Activated T-helper 1 cell treated with anti-CD3 and anti-CD28 coated beads, Interleukin-12 subunit alpha, Interleukin-12 subunit beta, Interleukin-2, Interleukin-4 antibody, amounts not matched to agents 30 ng/mL and 10 ng/mL and 1 ng/mL, durations not matched to agents 14 hours and 24 hours and 36 hours (primary cell): ENCODE data around the gene CCDC178. TPM values are rescaled to one million over a fixed set of nuclear protein-coding genes. Genes with fewer than 3 reads are reported as not detected.
"Not testable (repeated sequence)": the region's sequence is repeated elsewhere in the genome, so short reads cannot be mapped to it uniquely, and the experiment has no call there.

Experiments used
- DNase-seq: peaks from one replicate; pipeline ENCODE4 v3.0.0; 2021; ENCODE audit warnings: low spot score
- H3K27ac Mint-ChIP-seq: one replicate; pipeline ENCODE4 v1.8.0; 2021; ENCODE audit warnings: mild to moderate bottlenecking, mixed read lengths
- H3K27me3 Mint-ChIP-seq: one replicate; pipeline ENCODE4 v1.8.0; 2022; ENCODE audit warnings: mild to moderate bottlenecking, moderate library complexity, mixed read lengths; ENCODE audit not compliant: insufficient read depth
- H3K36me3 Mint-ChIP-seq: one replicate; pipeline ENCODE4 v1.8.0; 2021; ENCODE audit warnings: low read depth, mixed read lengths
- H3K4me1 Mint-ChIP-seq: one replicate; pipeline ENCODE4 v1.8.0; 2021; ENCODE audit warnings: low read depth, mixed read lengths
- H3K4me3 Mint-ChIP-seq: one replicate; pipeline ENCODE4 v1.8.0; 2021; ENCODE audit warnings: mild to moderate bottlenecking, moderate library complexity, mixed read lengths
- H3K9me3 Mint-ChIP-seq: one replicate; pipeline ENCODE4 v1.8.0; 2021; ENCODE audit warnings: mixed read lengths
- intact Hi-C: fragments of 100-400 bp; cut with micrococcal nuclease; formaldehyde crosslinking; loops from one replicate; pipeline ENCODE4 v1.15.1; 2024
- total RNA-seq: library from RNA; stranded (reverse); gene quantifications from 2 replicates; pipeline ENCODE4 v1.2.3, GENCODE V29; 2022

CCDC178 gene
- total RNA-seq, 1 donor from 2014 or later: not detected

GRCh38 chr18:33424266-33424946, 16.1 kb downstream of the CCDC178 start:
- intact Hi-C loops: no loop called here
- no peak overlapping the region for H3K27ac Mint-ChIP-seq
- no peaks in the 10 kb centered on the region for H3K4me1 Mint-ChIP-seq

GRCh38 chr18:33421225-33421624, 19.3 kb downstream of the CCDC178 start:
- Mint-ChIP-seq H3K4me3 (no peak overlapping the region), H3K27ac (no peak overlapping the region), H3K4me1 (no peaks in the 10 kb centered on the region), H3K9me3 (no peaks in the 10 kb centered on the region), H3K36me3 (no peaks in the 10 kb centered on the region), H3K27me3 (no peaks in the 10 kb centered on the region)
- DNase-seq: no peak
- intact Hi-C loops: no loop called here

More at GRCh38 chr18:33424266-33424946, 16.1 kb downstream of the CCDC178 start:
- Mint-ChIP-seq H3K9me3 (no peaks in the 10 kb centered on the region), H3K4me3 (no peak overlapping the region), H3K36me3 (no peaks in the 10 kb centered on the region), H3K27me3 (no peaks in the 10 kb centered on the region)
- DNase-seq: no peak

GRCh38 chr18:33404244-33404873, 36.2 kb downstream of the CCDC178 start:
- DNase-seq: no peak
- no peaks in the 10 kb centered on the region for H3K4me1 Mint-ChIP-seq
- no peaks in the 10 kb centered on the region for H3K36me3 Mint-ChIP-seq
- no peaks in the 10 kb centered on the region for H3K9me3 Mint-ChIP-seq
- no peaks in the 10 kb centered on the region for H3K27me3 Mint-ChIP-seq
- intact Hi-C loops: no loop called here
- H3K27ac Mint-ChIP-seq: no peak overlapping the region
- H3K4me3 Mint-ChIP-seq: no peak overlapping the region

GRCh38 chr18:33398939-33399338, 41.6 kb downstream of the CCDC178 start:
- intact Hi-C loops, DNase-seq, H3K36me3 Mint-ChIP-seq, H3K27me3 Mint-ChIP-seq, H3K4me3 Mint-ChIP-seq, H3K27ac Mint-ChIP-seq, H3K9me3 Mint-ChIP-seq, H3K4me1 Mint-ChIP-seq: not testable (repeated sequence)

GRCh38 chr18:33375829-33376228, 64.7 kb downstream of the CCDC178 start:
- intact Hi-C loops: no loop called here
- no peaks in the 10 kb centered on the region for H3K27me3 Mint-ChIP-seq
- no peak for DNase-seq
- no peak overlapping the region for H3K27ac Mint-ChIP-seq
- H3K4me3 Mint-ChIP-seq: no peak overlapping the region
- H3K4me1 Mint-ChIP-seq: no peaks in the 10 kb centered on the region
- H3K9me3 Mint-ChIP-seq: peaks cover 3% of the 10 kb centered on the region
- no peaks in the 10 kb centered on the region for H3K36me3 Mint-ChIP-seq

GRCh38 chr18:33372442-33372841, 68.1 kb downstream of the CCDC178 start:
- H3K27me3 Mint-ChIP-seq: no peaks in the 10 kb centered on the region
- no peak for DNase-seq
- H3K4me3 Mint-ChIP-seq: no peak overlapping the region
- H3K9me3 Mint-ChIP-seq: no peaks in the 10 kb centered on the region
- intact Hi-C loops: no loop called here
- no peaks in the 10 kb centered on the region for H3K36me3 Mint-ChIP-seq
- no peaks in the 10 kb centered on the region for H3K4me1 Mint-ChIP-seq
- no peak overlapping the region for H3K27ac Mint-ChIP-seq

- H3K36me3 Mint-ChIP-seq: no peaks in the 10 kb centered on the region
- H3K4me3 Mint-ChIP-seq: no peak overlapping the region
- H3K27me3 Mint-ChIP-seq: no peaks in the 10 kb centered on the region
- no peak overlapping the region for H3K27ac Mint-ChIP-seq
- peaks cover 4% of the 10 kb centered on the region for H3K9me3 Mint-ChIP-seq
- DNase-seq: no peak
- intact Hi-C loops: no loop called here
- H3K4me1 Mint-ChIP-seq: no peaks in the 10 kb centered on the region
These were observed 70.6 kb downstream of the CCDC178 start for GRCh38 chr18:33369711-33370449.

GRCh38 chr18:33356735-33357134, 83.8 kb downstream of the CCDC178 start:
- intact Hi-C loops: no loop called here
- Mint-ChIP-seq H3K27ac (no peak overlapping the region), H3K36me3 (no peaks in the 10 kb centered on the region), H3K4me1 (no peaks in the 10 kb centered on the region), H3K27me3 (peaks cover 5% of the 10 kb centered on the region), H3K4me3 (no peak overlapping the region), H3K9me3 (peaks cover 10% of the 10 kb centered on the region)
- DNase-seq: no peak

GRCh38 chr18:33355756-33356155, 84.8 kb downstream of the CCDC178 start:
- Mint-ChIP-seq H3K27me3 (peaks cover 5% of the 10 kb centered on the region), H3K9me3 (peaks cover 10% of the 10 kb centered on the region), H3K36me3 (no peaks in the 10 kb centered on the region), H3K4me1 (no peaks in the 10 kb centered on the region), H3K4me3 (no peak overlapping the region), H3K27ac (no peak overlapping the region)
- intact Hi-C loops: no loop called here
- DNase-seq: no peak

- H3K4me1 Mint-ChIP-seq: no peaks in the 10 kb centered on the region
- H3K36me3 Mint-ChIP-seq: no peaks in the 10 kb centered on the region
- H3K4me3 Mint-ChIP-seq: no peak overlapping the region
- intact Hi-C loops: no loop called here
- peaks cover 5% of the 10 kb centered on the region for H3K27me3 Mint-ChIP-seq
- no peak overlapping the region for H3K27ac Mint-ChIP-seq
- no peak for DNase-seq
- H3K9me3 Mint-ChIP-seq: peaks cover 10% of the 10 kb centered on the region
These were observed 85.3 kb downstream of the CCDC178 start for GRCh38 chr18:33355263-33355662.

GRCh38 chr18:33350256-33350655, 90.3 kb downstream of the CCDC178 start:
- Mint-ChIP-seq H3K4me3 (no peak overlapping the region), H3K9me3 (peaks cover 4% of the 10 kb centered on the region), H3K27me3 (peaks cover 5% of the 10 kb centered on the region), H3K36me3 (no peaks in the 10 kb centered on the region), H3K4me1 (no peaks in the 10 kb centered on the region), H3K27ac (no peak overlapping the region)
- intact Hi-C loops: no loop called here
- DNase-seq: no peak

GRCh38 chr18:33339733-33340132, 100.8 kb downstream of the CCDC178 start:
- H3K27ac Mint-ChIP-seq, intact Hi-C loops, H3K4me1 Mint-ChIP-seq, H3K36me3 Mint-ChIP-seq, H3K4me3 Mint-ChIP-seq, DNase-seq, H3K27me3 Mint-ChIP-seq: not testable (repeated sequence)
- peaks cover 27% of the 10 kb centered on the region for H3K9me3 Mint-ChIP-seq

- Mint-ChIP-seq H3K27me3 (no peaks in the 10 kb centered on the region), H3K4me3 (no peak overlapping the region), H3K36me3 (no peaks in the 10 kb centered on the region), H3K9me3 (peaks cover 23% of the 10 kb centered on the region), H3K4me1 (no peaks in the 10 kb centered on the region), H3K27ac (no peak overlapping the region)
- intact Hi-C loops: no loop called here
- DNase-seq: no peak
These were observed 105.7 kb downstream of the CCDC178 start for GRCh38 chr18:33334781-33335180.
